Globus pallidus (tissue), 1 donor: ENCODE results near the gene ELK4.
A peak's percentile ranks its signal among the peaks of the same experiment; 100 is the strongest.

Experiments
- DNase-seq: peaks from one replicate; pipeline ENCODE4 v3.0.0-alpha.2; 2015; ENCODE audit warnings: low spot score

ELK4 gene

DNA sequence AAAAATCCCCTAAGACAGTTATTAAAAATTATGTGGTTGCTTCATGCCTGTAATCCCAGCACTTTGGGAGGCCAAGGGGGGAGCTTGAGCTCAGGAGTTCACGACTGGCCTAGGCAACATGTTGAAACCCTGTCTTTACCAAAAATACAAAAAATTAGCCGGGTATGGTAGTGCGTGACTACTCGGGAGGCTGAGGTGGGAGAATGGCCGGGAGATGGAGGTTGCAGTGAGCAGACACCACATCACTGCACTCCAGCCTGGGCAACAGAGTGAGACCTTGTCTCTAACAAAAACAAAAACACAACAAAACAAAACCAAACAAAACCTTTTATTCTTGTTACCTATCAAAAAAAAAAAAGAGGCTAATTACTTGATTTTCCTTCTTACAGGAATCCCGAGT, 2.1 kb downstream of the ELK4 start:
- DNase-seq: no peak

DNA sequence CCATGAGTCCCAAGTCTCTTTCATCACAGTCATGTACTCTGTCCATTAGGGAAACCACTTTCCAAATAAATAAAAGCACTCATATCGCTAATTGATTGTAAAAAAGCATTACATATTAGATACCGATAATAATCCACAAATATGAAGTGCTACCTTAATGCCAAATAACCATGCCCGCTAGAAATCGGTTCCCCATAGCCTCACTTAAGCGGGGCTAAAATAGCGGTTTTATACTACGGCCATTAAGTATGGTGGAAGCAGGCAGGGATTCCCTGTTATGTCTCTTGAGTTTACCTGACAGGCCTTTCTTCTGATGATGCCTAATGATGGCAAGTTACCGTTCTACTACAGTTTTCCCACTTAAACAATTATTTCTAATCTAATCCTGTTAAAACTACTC, 3.9 kb downstream of the ELK4 start:
- DNase-seq: no peak

DNA sequence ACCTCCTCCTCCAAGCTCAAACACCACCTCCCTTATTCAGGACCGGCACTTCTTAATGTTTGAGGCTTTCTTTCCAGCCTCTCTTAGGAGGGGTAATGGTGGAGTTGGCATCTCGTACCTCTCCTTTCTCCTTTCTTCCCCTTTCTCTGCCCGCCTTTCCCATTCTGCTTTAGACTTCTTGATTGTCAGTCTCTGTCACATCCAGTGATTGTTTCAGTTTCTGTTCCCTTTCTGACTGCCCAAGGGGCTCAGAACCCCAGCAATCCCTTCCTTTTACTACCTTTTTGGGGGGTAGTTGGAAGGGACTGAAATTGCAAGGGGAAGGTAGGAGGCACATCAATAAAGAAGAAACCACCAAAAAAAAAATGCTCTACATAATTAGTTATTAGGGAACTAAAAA, 5.6 kb downstream of the ELK4 start:
- DNase-seq: no peak

DNA sequence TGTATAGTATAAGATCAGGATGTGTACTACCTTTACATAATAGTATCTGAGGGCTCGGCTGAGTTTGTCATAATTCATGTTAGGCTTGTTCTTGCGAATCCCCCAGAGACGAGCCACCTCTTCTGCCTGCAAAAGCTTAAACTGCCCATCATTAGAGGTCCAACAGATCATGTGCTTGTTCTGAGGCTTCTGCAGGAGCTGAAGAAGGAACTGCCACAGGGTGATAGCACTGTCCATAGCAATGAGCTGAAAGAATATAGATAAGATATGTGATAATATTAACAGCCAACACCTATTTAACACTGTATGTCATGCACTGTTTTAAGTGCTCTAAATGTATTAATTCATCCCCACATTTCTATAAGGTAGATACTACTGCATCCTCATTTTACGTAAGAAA, 8.2 kb downstream of the ELK4 start:
- DNase-seq: no peak

DNA sequence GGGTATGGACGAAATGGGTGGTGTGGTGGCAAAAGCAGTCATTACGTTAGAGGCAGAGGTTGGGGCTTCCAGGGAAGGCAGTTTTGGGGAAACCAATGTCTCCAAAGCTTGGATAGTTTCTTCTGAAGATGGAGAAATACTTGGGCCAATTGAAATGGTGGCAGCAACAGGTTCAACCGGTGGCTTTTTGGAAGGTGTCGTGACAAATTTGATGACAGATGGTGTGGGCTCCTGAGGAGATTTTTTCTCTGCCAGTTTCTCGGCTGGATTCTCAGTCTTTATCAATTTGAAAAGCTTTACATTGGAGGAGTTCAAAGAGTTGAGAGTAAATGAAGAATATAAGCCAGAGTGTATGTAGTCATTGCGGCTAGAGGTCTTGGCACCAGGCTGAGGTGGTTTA, 11.5 kb downstream of the ELK4 start:
- no peak for DNase-seq

DNA sequence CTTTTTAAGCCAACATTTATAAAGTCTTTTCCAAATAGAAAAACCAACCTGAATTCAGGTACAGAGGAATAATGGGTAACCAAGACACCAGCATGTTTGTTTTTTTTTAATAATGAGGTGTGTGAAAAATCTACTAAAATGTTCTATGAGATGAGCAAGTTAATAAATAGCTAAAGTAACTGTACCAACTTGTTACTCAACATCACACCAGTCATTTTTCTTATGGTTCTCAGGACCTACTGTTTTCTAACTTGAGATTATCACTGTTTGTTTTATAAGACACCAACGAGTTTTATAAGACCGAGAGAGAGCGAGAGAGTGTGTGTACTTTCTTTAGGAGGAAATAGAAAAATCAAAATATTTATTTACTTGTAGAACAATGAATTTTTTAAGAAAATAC, 12.4 kb downstream of the ELK4 start:
- DNase-seq: no peak

DNA sequence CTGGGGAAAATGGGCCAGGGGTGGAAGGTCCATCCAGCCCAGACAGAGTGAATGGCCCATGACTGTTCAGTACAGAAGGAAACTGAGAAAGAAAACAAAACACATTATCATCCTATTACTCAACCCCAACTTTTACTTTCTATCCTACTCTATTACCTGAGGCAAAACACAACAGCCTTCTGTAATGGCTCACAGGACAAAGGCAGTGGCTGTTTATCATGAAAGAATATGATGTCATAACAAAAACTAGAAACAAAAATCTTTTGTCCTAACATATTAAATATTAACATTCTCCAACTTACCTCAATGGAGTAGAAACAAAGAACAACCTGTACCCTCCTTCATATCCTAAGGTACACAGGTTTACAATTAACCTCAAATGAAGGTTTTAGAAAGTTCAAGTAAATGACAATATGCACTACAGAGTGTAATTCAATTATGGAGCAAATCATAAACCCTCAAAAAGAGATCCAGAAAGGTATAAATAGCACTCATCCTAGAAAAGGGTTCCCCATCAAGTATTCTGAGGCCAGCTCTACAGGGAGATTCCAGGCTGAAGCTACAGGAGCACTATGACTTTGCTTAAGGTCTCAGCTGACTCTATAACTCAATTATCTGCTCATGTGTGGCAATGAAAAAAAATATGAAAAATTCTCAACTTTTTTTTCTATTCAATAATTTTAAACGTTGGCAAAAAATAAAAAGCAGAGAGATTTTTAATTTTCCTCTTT, 15.1 kb downstream of the ELK4 start:
- DNase-seq: no peak

DNA sequence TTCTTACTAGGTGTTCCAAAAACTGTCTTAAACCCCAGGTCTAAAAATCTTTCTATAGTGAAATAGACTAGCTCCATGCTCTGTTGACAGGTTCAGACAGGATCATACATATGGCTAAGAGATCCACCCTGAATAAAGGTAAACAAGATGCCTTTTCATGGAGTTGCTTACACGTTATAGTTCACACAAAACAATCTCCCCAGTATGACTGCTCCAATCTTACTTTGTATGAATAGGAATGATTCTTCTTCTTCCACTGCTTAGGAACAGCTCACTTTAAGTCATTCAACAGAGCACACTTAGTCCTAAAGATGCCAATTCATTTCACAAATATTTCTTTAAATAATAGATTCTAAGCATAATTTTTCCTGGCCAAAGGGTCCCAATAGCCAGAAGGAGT, 16.0 kb downstream of the ELK4 start:
- DNase-seq: no peak

DNA sequence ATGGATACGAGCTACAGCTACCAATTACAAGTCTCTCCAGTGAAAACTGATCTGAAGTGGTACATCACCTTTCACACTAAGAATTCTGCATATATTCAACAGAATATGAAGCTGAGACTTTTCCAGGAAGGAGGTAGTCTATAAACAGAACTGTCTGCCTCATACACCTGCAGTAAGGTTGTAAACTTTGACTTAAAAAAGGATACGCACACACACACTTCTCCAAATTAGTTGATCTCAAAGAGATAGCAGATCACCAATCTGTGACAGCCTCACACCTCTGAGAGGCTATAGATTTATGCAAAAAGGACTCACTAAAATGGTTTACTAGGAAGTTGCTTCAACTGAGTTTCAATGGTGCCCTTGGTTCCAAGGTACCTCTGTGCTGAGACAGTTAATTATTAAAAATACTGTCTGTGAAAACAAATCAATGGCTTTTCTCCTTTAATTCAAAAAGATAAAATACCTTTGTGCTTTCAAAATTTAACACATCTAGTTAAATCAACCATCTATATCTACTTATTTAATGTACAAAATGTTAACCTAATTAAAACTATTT, 17.9 kb downstream of the ELK4 start:
- no peak for DNase-seq

DNA sequence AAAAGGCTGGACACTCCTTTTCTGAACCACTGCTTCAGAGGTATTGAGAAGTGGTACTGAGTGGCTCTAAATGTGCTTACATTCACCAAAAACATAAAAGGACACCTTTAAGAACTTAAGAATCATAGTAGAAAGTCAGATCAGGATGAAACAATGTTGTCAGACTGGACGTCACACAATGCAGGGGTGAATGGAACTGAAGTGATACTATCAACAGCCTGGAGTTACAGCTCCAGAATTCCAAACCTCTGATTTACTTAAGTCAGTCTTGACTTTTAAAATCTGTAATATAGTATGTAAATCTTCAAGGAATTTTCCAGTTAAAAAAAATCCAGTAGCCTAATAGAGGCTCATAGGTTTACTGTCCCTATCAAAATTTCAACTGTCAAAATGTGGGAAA, 19.3 kb downstream of the ELK4 start:
- no peak for DNase-seq

DNA sequence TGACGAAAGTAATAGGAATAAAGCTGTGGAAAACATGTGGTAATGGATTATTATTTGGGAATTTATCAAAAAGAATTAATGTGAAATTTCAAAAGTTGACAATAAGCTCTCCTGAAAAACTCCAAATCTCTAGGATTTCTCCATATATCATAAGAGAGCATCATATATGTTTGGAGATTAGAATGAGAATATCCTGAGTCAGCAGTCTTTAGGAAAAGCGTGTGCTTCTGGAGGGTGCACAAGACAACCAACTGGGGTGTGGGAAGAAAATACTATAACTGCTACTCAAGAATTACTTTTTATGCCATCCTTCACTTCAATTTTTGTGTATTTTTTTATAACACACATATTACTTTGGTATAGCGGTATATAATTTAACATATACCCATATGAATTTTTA, 19.7 kb downstream of the ELK4 start:
- no peak for DNase-seq

DNA sequence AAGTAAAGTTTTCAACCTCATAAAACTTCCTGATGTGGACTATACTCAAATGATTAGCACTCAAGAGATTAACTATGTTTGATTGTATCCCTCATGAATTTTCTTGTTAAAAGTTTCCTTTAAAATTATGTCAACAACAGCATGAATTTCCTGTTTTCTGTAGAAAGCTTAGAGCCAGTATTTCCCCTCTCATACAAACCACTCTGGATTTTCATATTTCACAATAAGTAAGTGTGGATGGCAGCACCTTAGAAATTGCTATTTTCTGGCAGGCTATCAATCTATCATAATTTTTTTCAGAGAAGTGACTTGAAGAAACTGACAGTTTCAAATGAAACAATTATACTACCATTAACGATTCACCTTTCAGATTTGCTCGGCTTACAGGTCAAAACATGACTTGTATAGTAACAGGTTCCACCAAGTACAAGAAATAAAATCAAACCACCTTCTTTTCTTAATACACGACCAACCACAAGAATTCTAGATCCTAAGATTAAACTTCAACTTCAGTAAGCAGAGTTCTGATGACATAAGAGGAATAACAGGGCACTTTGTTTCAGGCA, 20.8 kb downstream of the ELK4 start:
- DNase-seq: no peak

DNA sequence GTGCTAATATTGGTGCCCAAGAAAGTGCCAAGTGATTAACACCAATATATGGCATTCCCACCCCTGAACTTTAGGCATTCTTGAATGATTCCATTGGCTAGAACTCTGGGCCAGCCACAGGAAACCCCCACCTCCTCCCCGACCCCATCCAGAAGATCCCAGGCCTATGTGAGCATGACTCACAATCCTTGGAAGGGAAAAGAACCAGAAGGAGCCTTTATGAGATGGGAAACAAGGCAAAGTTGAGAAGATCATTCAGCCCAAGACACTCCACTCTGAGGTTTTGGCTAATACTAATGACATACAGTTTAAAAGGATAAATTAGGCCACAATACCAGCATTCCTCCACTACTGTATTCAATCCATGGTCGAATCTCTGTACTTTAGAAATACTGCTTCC, 21.8 kb downstream of the ELK4 start:
- DNase-seq: no peak

DNA sequence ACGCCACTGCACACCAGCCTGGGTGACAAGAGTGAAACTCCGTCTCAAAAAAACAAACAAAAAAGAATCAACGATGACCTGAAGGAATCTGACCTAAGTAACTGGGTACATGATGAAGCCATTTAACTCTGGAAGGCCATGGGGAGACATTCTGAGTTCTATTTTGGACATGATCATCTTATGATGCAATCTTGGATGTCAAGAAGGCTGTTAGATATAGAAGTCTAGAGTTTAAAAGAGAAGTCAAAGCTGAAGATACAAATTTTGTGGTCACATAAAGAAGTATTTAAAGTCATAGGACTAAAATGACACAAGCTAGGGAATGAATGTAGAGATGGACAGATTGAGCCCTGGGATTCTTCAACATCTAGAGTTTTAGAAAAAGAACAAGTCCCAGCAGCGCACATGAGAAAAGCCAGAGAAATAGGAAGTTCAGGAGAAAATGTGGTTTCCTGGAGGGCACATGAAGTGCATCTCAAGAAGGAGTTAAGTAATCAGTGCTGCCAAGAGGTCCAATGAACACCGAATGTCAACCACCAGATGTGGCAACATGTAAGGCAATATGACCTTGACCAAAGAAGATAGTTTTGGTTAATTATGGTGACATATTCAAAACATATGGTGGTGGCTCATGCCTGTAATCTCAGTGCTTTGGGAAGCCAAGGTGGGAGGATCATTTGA, 26.8 kb downstream of the ELK4 start:
- no peak for DNase-seq

DNA sequence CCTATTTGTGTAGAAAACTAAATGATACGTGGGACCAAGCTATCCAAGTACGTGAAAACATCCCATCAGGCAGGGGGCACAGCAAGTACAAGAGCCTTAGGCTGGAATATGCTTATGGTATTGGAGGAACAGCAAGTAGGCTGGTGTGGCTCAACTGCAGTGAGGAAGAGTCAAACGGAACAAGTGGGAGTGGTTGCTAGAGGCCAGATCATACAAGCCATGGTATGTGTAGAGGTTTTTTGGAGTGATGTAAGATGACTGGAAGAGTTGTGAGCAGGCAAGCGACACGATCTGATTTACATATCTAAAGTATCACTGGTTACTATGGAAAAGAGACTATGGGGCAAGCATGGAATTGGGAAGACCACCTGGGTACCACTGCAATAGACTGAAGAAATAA, 27.8 kb downstream of the ELK4 start:
- no peak for DNase-seq

DNA sequence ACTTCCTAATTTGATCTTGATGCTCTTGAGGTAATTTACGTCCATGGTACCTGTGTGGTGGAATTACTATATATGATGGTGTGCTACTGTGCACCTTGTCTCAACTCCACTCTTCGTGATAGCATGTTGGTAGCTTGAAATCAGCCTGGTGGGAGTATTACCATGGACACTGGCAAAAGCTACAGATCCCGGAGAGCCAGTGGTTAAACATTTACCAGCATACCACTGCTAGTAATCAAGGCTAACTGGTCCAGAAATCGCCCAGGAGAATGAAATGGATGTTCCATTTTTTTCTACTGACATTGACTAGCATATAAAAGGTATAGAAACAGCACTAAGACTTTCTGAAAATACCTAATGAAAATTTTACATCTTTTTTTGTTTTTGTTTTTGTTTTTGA, 30.6 kb downstream of the ELK4 start:
- no peak for DNase-seq

DNA sequence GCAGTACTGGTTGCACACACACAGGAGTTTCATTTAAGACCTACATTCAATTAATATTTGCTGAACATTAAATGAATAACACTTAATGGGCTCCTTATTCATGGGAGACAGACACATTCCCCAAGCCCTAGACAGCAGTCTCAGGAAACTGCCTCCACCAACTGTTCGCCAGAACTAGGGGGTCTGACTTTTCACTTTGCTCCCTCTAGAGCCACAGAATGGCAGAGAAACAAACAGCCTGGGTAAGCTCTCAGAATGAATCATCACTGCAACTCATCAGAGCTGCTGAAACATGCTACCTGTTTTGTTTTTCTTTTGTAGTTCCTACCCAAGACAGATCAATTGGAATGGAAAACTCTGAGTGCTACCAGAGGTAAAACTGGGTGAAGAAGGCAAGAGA, 31.7 kb downstream of the ELK4 start:
- DNase-seq: no peak

DNA sequence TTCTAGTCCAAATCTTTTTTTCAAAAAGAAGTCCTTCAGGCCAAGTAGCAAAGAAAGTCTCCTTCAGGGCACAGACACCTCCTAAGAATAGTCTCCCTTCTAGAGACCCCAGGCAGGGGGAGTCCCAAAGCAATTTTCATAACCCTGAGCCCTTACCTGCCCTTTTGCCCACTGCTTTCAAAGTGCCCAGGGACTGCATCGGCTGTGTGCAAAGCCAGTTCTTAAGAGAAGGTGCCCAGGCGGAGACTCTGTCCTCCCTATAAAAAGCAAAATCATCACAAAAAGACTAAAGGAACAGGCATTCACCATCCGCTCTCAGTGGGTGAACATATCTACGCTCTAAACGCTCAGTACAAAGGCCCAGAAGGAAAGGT, 32.2 kb downstream of the ELK4 start:
- no peak for DNase-seq

DNA sequence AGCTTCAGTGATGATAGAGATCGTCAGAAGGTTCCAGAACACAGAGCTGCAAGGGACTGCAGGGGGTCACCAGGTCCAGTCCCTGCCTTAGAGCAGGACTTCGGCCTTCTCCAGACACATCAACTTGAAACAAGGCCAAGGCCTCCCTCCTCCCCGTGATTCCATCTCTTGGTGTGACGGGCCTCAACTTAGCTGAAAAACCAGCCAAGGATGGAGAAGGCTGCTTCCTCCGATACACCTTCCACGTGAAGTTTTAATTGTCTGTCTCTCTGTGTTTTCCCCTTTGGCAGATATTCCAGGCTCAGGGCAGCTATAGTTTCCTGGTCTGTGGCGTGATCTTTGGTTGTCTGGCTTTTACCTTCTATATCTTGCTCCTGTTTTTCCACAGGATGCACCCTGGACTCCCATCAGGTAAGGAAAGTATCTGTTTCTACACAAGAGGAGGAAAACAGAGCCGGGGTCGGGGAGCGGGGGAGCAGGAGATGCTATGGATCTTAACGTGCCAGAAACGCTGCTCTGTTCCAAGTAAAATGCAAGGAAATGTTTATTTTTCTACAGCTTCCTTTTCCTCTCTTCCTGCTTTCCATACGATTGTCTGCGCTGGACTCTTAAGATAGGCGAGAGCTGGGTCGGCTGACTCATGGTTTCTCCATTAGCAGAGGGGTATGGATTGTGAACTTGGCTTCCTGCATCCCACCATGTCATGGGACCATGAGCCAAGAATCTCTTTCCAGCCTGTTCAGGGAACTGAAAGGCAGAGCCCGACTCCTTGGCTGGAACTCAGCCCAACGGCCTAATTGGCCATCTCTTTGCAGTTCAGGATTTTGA, 32.8 kb downstream of the ELK4 start:
- peak; percentile 60 for DNase-seq

DNA sequence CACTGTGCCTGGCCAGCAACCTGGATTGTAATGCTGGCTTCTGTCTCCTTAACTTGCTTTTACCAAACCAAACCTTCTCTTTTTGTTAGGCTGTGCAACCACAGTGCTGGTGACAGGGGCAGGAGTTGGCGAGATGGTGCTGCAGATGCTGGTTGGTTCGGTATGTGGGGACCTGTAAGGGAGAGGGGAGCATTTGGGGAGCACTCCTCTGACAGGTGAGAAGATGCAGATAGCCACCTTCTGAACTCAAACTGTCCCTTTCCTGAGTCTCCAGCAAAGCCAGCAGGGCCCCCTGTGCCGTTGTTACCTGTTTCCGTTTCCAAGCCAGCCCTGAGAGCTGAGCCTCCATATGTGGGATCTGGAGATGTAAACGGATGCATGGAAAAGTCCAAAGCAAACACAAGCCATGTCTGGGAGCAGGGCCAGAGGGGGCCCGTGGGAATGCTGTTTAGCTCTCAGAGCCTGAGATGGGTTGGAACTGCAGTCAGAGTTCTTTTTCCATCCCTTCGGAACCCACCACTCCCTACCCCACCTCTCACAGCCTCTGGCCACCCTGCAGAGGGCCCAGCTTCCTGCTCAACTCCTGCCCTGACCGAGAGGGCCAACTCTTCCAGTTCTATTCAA, 34.0 kb downstream of the ELK4 start:
- no peak for DNase-seq

DNA sequence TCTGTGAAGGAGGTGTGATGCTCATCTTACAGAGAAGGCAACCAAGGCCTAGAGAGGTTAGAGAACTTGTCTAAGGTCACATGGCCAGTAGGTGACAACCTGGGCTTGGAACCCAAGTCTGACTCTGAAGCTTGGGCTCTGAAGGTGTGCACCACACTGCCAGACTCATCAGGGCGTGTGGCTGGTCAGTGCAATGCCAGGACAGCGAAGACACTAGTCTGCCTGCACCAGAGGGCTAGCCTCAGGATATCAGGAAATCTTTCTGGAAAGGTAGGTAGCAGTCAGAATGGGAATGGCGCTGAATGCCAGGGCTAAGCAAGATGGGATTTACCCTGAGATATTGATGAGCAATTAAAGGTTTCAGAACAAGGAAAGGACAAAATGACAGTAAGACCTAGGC, 34.9 kb downstream of the ELK4 start:
- DNase-seq: no peak

DNA sequence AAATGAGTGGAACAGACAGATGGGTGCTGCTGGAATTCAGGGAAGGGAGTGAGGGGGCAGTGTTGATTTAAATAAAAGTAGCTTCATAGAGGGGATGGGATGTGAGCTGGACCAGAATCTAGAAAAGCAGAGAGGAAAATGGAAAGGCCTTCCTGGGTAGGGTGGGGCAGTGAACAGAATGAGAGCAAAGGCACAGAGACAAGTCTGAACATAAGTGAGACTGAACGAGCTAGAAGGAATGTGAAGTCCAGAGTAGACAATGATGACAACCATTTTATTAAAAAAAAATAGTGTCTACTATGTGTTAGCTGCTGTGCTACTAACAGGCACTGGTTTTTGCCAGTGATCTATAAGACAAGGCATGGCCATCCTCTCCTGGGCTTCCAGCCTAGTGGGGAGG, 36.0 kb downstream of the ELK4 start:
- no peak for DNase-seq
